B cell (primary cell): ENCODE data around the gene MYCN. TPM values are rescaled to one million over a fixed set of nuclear protein-coding genes. Genes with fewer than 3 reads are reported as not detected.

Source experiments
- ATAC-seq: fragments of 200-7000 bp; cut with Tn5 transposase; one replicate; pipeline ENCODE4 v1.10.0; 2021; ENCODE audit warnings: low read depth, mild to moderate bottlenecking, moderate number of reproducible peaks, moderate library complexity
- CTCF ChIA-PET: fragments of 350-600 bp; sonication (Branson Sonifier 250); formaldehyde crosslinking; loops from one replicate; lab custom pipeline; 2021; ENCODE audit warnings: antibody characterized with exemption, inconsistent platforms; lab: Charles Lee
- POLR2A ChIA-PET: fragments of 350-600 bp; sonication (Branson Sonifier 250); formaldehyde crosslinking; loops from one replicate; lab custom pipeline; 2021; ENCODE audit warnings: antibody characterized with exemption; lab: Charles Lee
- DNase-seq: peaks from one replicate; pipeline ENCODE4 v3.0.0; 2013
- H2AFZ ChIP-seq: 2 replicates; pipeline ENCODE4 v1.6.1; 2012; ENCODE audit warnings: mild to moderate bottlenecking, low read depth, low read length; ENCODE audit not compliant: insufficient read depth, poor library complexity, severe bottlenecking
- H3K27ac ChIP-seq, 2 donors: 1 replicate in 1 of 2; 2 replicates in 1 of 2; pipeline ENCODE4 v1.5.1; 2012 to 2013; ENCODE audit warnings: low read length in 2 of 2, mild to moderate bottlenecking in 2 of 2, moderate library complexity in 1 of 2
- H3K27me3 ChIP-seq, 4 experiments: fragments of 200-600 bp in 1 of 4; sonication (generic) in 1 of 4; replicated peaks in 1 of 4; 1 replicate in 2 of 4; 2 replicates in 2 of 4; pipeline versions ENCODE4 v1.6.1 to v1.7.0; 2013 to 2016; ENCODE audit warnings: low read length in 3 of 4, mild to moderate bottlenecking in 2 of 4, mixed read lengths in 1 of 4, moderate library complexity in 1 of 4; ENCODE audit not compliant: insufficient read depth in 4 of 4, control insufficient read depth in 3 of 4; ENCODE audit errors: control extremely low read depth in 1 of 4
- H3K36me3 ChIP-seq, 2 experiments: replicated peaks in 1 of 2; 1 replicate in 1 of 2; 2 replicates in 1 of 2; pipeline versions ENCODE4 v1.6.1 to v1.7.1; 2013; ENCODE audit warnings: low read length in 1 of 2; ENCODE audit not compliant: insufficient read depth in 2 of 2, control insufficient read depth in 1 of 2; ENCODE audit errors: control extremely low read depth in 1 of 2, extremely low read depth in 1 of 2
- H3K4me1 ChIP-seq, 2 donors: fragments of 200-600 bp in 1 of 2; sonication (generic) in 1 of 2; 1 replicate in 1 of 2; 2 replicates in 1 of 2; pipeline versions ENCODE4 v1.5.1 to v1.6.1; 2013 to 2017; ENCODE audit warnings: low read length in 2 of 2; ENCODE audit not compliant: control insufficient read depth in 2 of 2, insufficient read depth in 2 of 2
- H3K4me2 ChIP-seq: replicated peaks from 2 replicates; pipeline ENCODE3; 2012; ENCODE audit warnings: mild to moderate bottlenecking, low read depth, low read length; ENCODE audit not compliant: poor library complexity, severe bottlenecking
- H3K4me3 ChIP-seq, 5 experiments: fragments of 200-600 bp in 1 of 5; sonication (generic) in 1 of 5; 1 replicate in 3 of 5; 2 replicates in 2 of 5; pipeline versions ENCODE4 v1.5.1 to v1.7.0; 2011 to 2016; ENCODE audit warnings: low read length in 4 of 5, mild to moderate bottlenecking in 4 of 5, low read depth in 2 of 5, control low read depth in 1 of 5, moderate library complexity in 1 of 5; ENCODE audit not compliant: insufficient read depth in 1 of 5; ENCODE audit errors: control extremely low read depth in 1 of 5, extremely low read depth in 1 of 5
- H3K79me2 ChIP-seq: fragments of 200-600 bp; sonication (generic); one replicate; pipeline ENCODE4 v1.6.0; 2016; ENCODE audit warnings: low read length; ENCODE audit not compliant: control insufficient read depth, insufficient read depth
- H3K9ac ChIP-seq: fragments of 200-600 bp; sonication (generic); 2 replicates; pipeline ENCODE4 v1.6.1; 2017; ENCODE audit warnings: mild to moderate bottlenecking, low read length, moderate library complexity
- H3K9me3 ChIP-seq, 3 donors: one replicate each; pipeline versions ENCODE4 v1.6.1 to v1.7.1; 2013; ENCODE audit warnings: low read length in 2 of 3; ENCODE audit not compliant: control insufficient read depth in 2 of 3, insufficient read depth in 1 of 3; ENCODE audit errors: control extremely low read depth in 1 of 3
- H4K20me1 ChIP-seq: 2 replicates; pipeline ENCODE4 v1.6.0; 2012; ENCODE audit warnings: mild to moderate bottlenecking, low read length; ENCODE audit not compliant: insufficient read depth, control insufficient read depth, poor library complexity, severe bottlenecking
- H3K27ac Mint-ChIP-seq: one replicate; pipeline ENCODE4 v1.8.0; 2021; ENCODE audit warnings: mixed read lengths
- H3K27me3 Mint-ChIP-seq: one replicate; pipeline ENCODE4 v1.8.0; 2021; ENCODE audit warnings: mixed read lengths
- H3K4me1 Mint-ChIP-seq: one replicate; pipeline ENCODE4 v1.8.0; 2021; ENCODE audit warnings: mixed read lengths
- H3K4me3 Mint-ChIP-seq: one replicate; pipeline ENCODE4 v1.8.0; 2021; ENCODE audit warnings: mixed read lengths
- H3K9me3 Mint-ChIP-seq: one replicate; pipeline ENCODE4 v1.8.0; 2022; ENCODE audit warnings: mixed read lengths; ENCODE audit not compliant: insufficient read depth
- CTCF ChIP-seq: fragments of 200-600 bp; IDR thresholded peaks from one replicate; pipeline ENCODE4 v1.8.0; 2022; ENCODE audit warnings: antibody characterized with exemption, mild to moderate bottlenecking
- EZH2 ChIP-seq: IDR thresholded peaks from 2 replicates; pipeline ENCODE4 v1.6.1; 2012; ENCODE audit warnings: borderline replicate concordance, low read depth, mild to moderate bottlenecking, moderate library complexity, low read length; ENCODE audit not compliant: insufficient read depth, poor library complexity, severe bottlenecking
- WGBS: methylation state at CpG from one replicate; pipeline ENCODE4 v1.1.5; 2013; ENCODE audit warnings: missing lambda C conversion rate; ENCODE audit not compliant: insufficient coverage; 5-methylcytosine and 5-hydroxymethylcytosine counted together
- intact Hi-C: fragments of 100-400 bp; cut with micrococcal nuclease; formaldehyde crosslinking; loops from one replicate; pipeline ENCODE4 v1.10.0; 2022
- polyA plus RNA-seq: library from polyadenylated mRNA; depleted of rRNA; stranded (reverse); fragments of >200 nt; gene quantifications from 2 replicates; pipeline ENCODE4 v1.2.3, GENCODE V29; 2012
- total RNA-seq, 2 donors: library from RNA; stranded (reverse); fragments of 120-200 nt in 1 of 2; gene quantifications; 1 replicate in 1 of 2; 2 replicates in 1 of 2; pipeline versions ENCODE4 v1.2.3 to v1.2.4, GENCODE V29; 2013 to 2022

Gene MYCN
- total and polyA plus RNA-seq, 2 donors (not counting 1 experiment from before 2014, with no cell fraction given): not detected

GRCh38 chr2:15989559-15989958 is 49.2 kb downstream of the MYCN start:
- no peaks in the 10 kb centered on the region for H3K27me3 ChIP-seq
- WGBS: 100% methylated on average over 1 of the region's 7 CpGs
- POLR2A ChIA-PET: no interaction called here
- CTCF ChIA-PET: no interaction called here
- Mint-ChIP-seq H3K4me1 (no peaks in the 10 kb centered on the region), H3K27me3 (no peaks in the 10 kb centered on the region), H3K9me3 (no peaks in the 10 kb centered on the region), H3K27ac (no peak overlapping the region), H3K4me3 (no peak overlapping the region)
- H3K79me2 ChIP-seq: no peaks in the 10 kb centered on the region
- intact Hi-C loops: no loop called here
- no peak overlapping the region for H3K27ac ChIP-seq
- H3K4me3 ChIP-seq: no peak overlapping the region
- H3K9me3 ChIP-seq: no peaks in the 10 kb centered on the region
- H3K4me2 ChIP-seq: no peak overlapping the region
- no peak overlapping the region for H3K9ac ChIP-seq
- H4K20me1 ChIP-seq: no peaks in the 10 kb centered on the region
- no peaks in the 10 kb centered on the region for H3K4me1 ChIP-seq
- ATAC-seq (no peak), DNase-seq (no peak)
- H2AFZ ChIP-seq: no peak overlapping the region
- TF ChIP-seq CTCF (no peak), EZH2 (no peak)
- H3K36me3 ChIP-seq: no peaks in the 10 kb centered on the region

GRCh38 chr2:15990151-15991101 is 50.1 kb downstream of the MYCN start:
- Mint-ChIP-seq H3K27ac (no peak overlapping the region), H3K9me3 (no peaks in the 10 kb centered on the region), H3K4me1 (no peaks in the 10 kb centered on the region), H3K4me3 (no peak overlapping the region), H3K27me3 (no peaks in the 10 kb centered on the region)
- no peaks in the 10 kb centered on the region for H3K36me3 ChIP-seq
- H3K79me2 ChIP-seq: no peaks in the 10 kb centered on the region
- no peak overlapping the region for H2AFZ ChIP-seq
- ATAC-seq (no peak), DNase-seq (no peak)
- H4K20me1 ChIP-seq: no peaks in the 10 kb centered on the region
- H3K4me3 ChIP-seq: no peak overlapping the region
- TF ChIP-seq EZH2: no peak
- TF ChIP-seq CTCF: no peak
- H3K9ac ChIP-seq: no peak overlapping the region
- intact Hi-C loops: no loop called here
- 94% methylated on average over 3 of the region's 11 CpGs for WGBS
- ChIA-PET CTCF (no interaction called here), POLR2A (no interaction called here)
- H3K4me2 ChIP-seq: no peak overlapping the region
- no peaks in the 10 kb centered on the region for H3K27me3 ChIP-seq
- H3K4me1 ChIP-seq: no peaks in the 10 kb centered on the region
- H3K27ac ChIP-seq: no peak overlapping the region
- H3K9me3 ChIP-seq: peaks cover 0 to 3% (median 0%) of the 10 kb centered on the region in 3 donors
